Measurements from ENCODE around the gene RAB11FIP5. TPM values are rescaled to one million over a fixed set of nuclear protein-coding genes. Genes with fewer than 3 reads are reported as not detected.
A peak's percentile ranks its signal among the peaks of the same experiment; 100 is the strongest.

RAB11FIP5 gene
- total RNA-seq, 6 experiments from 2014 or later: 4.5 to 12.7 (median 9.0) TPM

DNA sequence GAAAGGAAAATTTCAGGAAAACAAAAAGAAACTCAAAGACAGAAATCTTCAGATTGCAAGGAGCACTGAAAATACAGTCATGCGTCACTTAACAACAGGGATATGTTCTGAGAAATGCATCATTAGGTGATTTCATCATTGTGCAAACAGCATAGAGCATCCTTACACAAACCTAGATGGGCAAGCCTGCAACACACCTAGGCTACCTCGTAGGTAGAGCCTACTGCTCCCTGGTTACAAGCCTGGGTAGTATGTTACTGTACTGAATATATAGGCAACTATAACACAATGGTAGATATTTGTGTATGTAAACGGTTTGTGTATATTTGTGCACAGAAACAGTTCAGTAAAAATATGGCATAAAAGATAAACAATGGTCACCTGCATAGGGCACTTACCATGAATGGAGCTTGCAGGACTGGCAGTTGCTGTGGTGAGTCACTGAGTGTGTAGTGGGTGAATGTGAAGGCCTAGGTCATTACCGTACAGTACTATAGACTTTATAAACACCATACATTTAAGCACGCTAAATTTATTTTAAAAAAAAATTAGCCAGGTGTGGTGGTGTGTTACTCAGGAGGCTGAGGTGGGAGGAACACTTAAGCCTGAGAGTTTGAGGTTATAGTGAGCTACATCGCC lies 74.7 kb downstream of the RAB11FIP5 start:
- peaks cover 0 to 29% (median 4%) of the 10 kb centered on the region in 4 donors for H3K36me3 ChIP-seq
- WGBS (ENCODE audit: insufficient coverage, low coverage, low lambda C conversion rate, missing lambda C conversion rate): 78% methylated on average over 6 of the region's 6 CpGs
- no peaks in the 10 kb centered on the region for H3K9me3 ChIP-seq
- no peak for ATAC-seq
- peaks cover 0 to 53% (median 24%) of the 10 kb centered on the region in 4 donors for H3K4me1 ChIP-seq
- H3K4me3 ChIP-seq: no peak overlapping the region
- no peaks in the 10 kb centered on the region for H3K27me3 ChIP-seq
- H3K27ac ChIP-seq: no peak overlapping the region
- no peak for TF ChIP-seq POLR2A (IDR thresholded peaks at IDR 0.05)
- TF ChIP-seq, protein P1, sequence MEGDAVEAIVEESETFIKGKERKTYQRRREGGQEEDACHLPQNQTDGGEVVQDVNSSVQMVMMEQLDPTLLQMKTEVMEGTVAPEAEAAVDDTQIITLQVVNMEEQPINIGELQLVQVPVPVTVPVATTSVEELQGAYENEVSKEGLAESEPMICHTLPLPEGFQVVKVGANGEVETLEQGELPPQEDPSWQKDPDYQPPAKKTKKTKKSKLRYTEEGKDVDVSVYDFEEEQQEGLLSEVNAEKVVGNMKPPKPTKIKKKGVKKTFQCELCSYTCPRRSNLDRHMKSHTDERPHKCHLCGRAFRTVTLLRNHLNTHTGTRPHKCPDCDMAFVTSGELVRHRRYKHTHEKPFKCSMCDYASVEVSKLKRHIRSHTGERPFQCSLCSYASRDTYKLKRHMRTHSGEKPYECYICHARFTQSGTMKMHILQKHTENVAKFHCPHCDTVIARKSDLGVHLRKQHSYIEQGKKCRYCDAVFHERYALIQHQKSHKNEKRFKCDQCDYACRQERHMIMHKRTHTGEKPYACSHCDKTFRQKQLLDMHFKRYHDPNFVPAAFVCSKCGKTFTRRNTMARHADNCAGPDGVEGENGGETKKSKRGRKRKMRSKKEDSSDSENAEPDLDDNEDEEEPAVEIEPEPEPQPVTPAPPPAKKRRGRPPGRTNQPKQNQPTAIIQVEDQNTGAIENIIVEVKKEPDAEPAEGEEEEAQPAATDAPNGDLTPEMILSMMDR (IDR thresholded peaks at IDR 0.05): no peak
- intact Hi-C loops (cut with DNase I): no loop called here
- DNase-seq: no peak

DNA sequence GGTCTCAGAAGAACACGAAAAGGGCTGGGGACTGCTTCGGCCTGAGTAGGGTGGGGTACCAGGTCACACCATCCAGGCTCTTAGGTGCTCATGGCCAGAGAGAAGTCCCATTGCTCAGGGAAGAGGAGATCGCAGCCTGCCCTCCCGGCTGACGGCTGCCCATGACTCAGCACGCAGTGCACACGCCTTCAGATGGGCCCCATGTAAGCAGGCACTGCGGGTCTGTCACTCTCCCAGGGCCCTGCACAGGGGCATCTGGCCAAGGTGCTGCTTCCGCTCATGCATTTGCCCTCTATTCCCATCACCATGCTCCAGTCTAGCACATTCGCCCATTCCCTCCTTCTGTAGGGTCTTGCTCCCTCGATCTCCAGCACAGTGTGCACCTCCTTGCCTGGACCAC lies 76.0 kb downstream of the RAB11FIP5 start:
- no peak for TF ChIP-seq POLR2A (IDR thresholded peaks at IDR 0.05)
- TF ChIP-seq, protein P1 (IDR thresholded peaks at IDR 0.05): no peak
- 94% methylated on average over 3 of the region's 11 CpGs for WGBS (ENCODE audit: insufficient coverage, low coverage, low lambda C conversion rate, missing lambda C conversion rate)
- Histone ChIP-seq H3K27ac (peak overlapping the region in 2 of 3 donors; percentile 16 to 94), H3K36me3 (peaks cover 0 to 29% (median 4%) of the 10 kb centered on the region in 4 donors), H3K4me1 (peaks cover 0 to 59% (median 30%) of the 10 kb centered on the region in 4 donors), H3K27me3 (no peaks in the 10 kb centered on the region), H3K4me3 (no peak overlapping the region), H3K9me3 (no peaks in the 10 kb centered on the region)
- DNase-seq (peak in 1 of 3 donors; percentile 42), ATAC-seq (no peak)
- intact Hi-C loops (cut with DNase I): no loop called here

DNA sequence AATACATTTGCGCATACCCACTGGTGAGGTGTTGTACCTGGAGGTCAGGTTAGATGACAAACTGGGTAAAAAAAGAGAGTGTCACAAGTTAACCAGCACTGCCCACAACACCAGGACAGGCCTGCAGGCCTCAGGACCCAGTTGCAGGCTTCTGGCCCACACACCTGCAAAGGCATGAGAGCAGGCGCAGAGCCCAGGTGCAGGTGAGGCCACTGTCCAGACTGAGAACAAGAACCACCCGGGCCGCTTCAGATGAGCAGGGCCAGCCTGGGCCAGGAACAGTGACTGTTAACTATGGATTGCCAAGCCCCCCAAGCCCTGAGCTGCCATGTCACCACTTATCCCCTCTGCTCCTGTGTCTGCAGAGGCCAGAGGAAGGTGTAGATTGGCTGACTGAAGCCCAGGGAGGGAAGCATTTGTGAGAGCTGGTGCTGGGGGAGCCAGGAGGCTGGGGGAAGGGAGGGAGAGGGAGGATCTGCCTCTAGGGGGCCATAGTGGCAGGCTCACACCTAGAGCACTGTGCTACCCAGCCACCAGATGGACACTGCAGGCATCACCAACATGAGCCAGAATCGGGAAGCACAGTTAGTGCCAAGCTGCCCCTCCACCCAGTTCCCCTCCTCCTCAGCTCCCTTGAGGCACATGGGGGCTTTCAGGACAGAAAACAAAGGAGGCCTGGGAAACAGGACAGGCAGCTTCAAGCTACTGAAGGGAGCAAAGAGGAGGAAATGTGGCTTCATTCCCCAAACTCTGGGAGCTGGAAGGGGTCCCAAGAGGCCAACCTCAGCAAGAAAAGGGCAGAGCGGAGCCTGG lies 76.6 kb downstream of the RAB11FIP5 start:
- 49% methylated on average over 3 of the region's 6 CpGs for WGBS (ENCODE audit: insufficient coverage, low coverage, low lambda C conversion rate, missing lambda C conversion rate)
- ATAC-seq (peak in 2 of 4 donors; percentile 10 to 11), DNase-seq (peak in 2 of 3 donors; percentile 72 to 80)
- no peak for TF ChIP-seq POLR2A (IDR thresholded peaks at IDR 0.05)
- TF ChIP-seq, protein P1 (IDR thresholded peaks at IDR 0.05): peak in 1 of 4 donors; percentile 5
- Histone ChIP-seq H3K36me3 (peaks cover 0 to 26% (median 4%) of the 10 kb centered on the region in 4 donors), H3K27me3 (no peaks in the 10 kb centered on the region), H3K27ac (peak overlapping the region in 2 of 3 donors; percentile 16 to 94), H3K4me1 (peaks cover 0 to 63% (median 33%) of the 10 kb centered on the region in 4 donors), H3K4me3 (no peak overlapping the region), H3K9me3 (no peaks in the 10 kb centered on the region)
- intact Hi-C loops (cut with DNase I): no loop called here

DNA sequence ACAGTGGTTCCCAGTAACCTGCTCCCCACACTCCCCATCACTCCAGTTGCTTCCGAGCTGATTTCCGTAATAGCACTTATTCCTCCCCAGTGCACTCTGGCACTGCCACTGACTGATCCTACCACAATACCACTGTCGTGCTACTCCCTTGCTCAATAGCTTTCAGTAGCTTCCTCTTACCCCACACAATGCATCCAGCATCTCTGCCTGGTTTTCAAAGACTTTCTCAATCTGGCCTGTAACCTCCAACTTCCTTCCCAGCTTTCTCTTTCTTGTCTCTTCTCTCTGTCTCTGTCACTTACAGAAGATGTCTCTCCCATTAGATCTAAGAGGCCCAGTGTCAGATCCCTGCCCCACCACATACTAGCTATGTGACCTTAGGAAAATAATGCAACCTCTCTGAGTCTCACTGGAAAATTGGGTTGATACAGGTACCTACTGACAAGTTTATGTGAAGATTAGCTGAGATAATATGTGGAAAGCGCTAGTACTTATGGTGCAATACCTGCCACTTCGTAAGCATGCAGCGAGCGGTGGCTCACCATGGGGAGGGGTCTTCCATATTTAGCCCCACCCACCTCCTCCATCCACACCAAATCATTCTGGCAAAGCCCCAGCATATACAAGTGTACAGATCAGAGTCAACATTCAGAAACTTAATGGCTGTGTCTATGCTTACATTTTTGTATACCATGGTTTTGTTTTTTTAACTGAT lies 77.9 kb downstream of the RAB11FIP5 start:
- intact Hi-C loops (cut with DNase I): no loop called here
- Histone ChIP-seq H3K9me3 (no peaks in the 10 kb centered on the region), H3K36me3 (peaks cover 0 to 15% (median 4%) of the 10 kb centered on the region in 4 donors), H3K4me1 (peaks cover 0 to 67% (median 35%) of the 10 kb centered on the region in 4 donors), H3K27ac (peak overlapping the region; percentile 1 to 94 (median 32)), H3K27me3 (no peaks in the 10 kb centered on the region), H3K4me3 (no peak overlapping the region)
- peak in 1 of 4 donors; percentile 2 for ATAC-seq
- TF ChIP-seq, protein P1 (IDR thresholded peaks at IDR 0.05): no peak
- DNase-seq: peak in 1 of 3 donors; percentile 52
- 26% methylated on average over 5 of the region's 7 CpGs for WGBS (ENCODE audit: insufficient coverage, low coverage, low lambda C conversion rate, missing lambda C conversion rate)
